Inflammatory macrophage (primary cell): ENCODE measurements around the gene AP4B1.
A peak's percentile ranks its signal among the peaks of the same experiment; 100 is the strongest.

Source experiments
- DNase-seq, 2 donors: peaks; one replicate each; pipeline ENCODE4 v3.0.0-alpha.2; 2020 to 2022

AP4B1 gene

DNA sequence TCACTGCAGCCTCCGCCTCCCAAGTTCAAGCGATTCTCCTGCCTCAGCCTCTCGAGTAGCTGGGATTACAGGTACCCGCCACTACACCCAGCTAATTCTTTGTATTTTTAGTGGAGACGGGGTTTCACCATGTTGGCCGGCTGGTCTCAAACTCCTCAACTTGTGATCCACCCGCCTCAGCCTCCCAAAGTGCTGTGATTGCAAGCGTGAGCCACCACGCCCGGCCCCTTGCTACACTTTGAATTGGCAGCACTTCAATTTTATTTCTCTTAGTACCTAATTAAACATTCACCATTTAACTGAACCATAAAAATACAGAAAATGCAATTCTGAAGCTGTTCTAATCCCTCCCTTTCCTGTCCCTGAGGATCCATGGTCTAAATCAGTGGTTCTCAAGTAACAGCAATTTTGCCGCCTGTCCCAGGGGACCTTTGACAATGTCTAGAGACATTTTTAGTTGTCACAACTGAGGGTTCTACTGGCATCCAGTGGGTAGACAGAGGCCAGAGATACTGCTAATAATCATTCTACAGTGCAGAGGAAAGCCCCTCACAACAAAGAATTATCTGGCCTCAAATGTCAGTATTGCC lies 12.9 kb downstream of the AP4B1 start:
- DNase-seq, result no peak

DNA sequence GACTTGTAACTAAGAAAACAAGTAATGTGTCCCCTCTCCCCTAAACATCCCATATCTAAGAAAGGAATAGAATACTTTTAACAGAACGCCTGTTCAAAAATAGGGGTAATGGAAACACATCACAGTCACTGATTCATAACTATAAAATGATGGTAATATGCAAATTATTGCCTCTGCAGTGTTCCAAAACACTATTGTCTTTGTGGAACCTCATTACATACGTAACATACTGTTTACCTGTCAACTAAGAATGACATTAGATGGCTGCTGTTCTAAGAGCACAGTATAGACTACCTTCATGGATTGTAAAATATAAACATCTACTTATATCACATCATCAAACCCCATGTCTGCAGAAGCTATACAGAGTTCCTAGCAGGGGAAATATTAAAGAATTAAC lies 13.8 kb downstream of the AP4B1 start:
- no peak for DNase-seq

DNA sequence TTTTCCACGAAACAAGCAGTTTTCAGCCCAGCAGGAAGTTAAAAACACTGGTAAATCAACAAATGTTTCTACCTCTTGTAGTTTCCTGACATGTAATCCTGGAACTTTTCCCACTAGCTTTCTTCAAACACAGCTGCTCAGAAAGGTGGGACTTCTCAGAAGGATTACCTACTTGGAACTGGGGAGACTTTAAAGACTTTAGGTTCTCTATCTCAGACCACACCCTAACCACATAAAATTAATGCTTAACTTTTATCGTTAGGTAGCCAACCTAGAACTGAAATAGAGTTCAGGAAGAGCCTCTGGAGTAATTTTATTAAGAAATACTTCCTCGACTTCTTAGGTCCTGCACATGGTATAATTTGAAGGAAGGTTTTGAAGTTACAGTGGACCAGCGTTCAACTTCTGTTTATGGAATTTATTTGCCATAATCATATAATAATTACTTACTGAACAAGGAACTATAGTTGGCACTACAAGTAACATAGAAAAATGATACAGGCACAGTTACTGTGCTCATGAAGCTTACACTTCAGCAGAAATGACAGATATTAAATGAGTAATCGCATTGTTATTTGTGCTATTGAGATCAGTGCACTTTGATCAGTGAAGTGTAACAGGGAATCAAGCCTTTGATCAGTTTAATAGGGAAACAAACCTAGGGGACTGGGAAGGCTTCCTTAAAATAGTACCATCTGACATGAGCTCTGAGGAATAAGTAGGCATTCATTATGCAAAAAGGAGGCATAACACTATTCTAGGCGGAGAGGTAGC lies 17.0 kb downstream of the AP4B1 start, which contains the start of gene BCL2L15:
Gene BCL2L15, minus strand, starts transcription at position 180 of the 774 bp plus-strand sequence. CDS start 206 bp downstream, outside the sequence.
- DNase-seq, result no peak

DNA sequence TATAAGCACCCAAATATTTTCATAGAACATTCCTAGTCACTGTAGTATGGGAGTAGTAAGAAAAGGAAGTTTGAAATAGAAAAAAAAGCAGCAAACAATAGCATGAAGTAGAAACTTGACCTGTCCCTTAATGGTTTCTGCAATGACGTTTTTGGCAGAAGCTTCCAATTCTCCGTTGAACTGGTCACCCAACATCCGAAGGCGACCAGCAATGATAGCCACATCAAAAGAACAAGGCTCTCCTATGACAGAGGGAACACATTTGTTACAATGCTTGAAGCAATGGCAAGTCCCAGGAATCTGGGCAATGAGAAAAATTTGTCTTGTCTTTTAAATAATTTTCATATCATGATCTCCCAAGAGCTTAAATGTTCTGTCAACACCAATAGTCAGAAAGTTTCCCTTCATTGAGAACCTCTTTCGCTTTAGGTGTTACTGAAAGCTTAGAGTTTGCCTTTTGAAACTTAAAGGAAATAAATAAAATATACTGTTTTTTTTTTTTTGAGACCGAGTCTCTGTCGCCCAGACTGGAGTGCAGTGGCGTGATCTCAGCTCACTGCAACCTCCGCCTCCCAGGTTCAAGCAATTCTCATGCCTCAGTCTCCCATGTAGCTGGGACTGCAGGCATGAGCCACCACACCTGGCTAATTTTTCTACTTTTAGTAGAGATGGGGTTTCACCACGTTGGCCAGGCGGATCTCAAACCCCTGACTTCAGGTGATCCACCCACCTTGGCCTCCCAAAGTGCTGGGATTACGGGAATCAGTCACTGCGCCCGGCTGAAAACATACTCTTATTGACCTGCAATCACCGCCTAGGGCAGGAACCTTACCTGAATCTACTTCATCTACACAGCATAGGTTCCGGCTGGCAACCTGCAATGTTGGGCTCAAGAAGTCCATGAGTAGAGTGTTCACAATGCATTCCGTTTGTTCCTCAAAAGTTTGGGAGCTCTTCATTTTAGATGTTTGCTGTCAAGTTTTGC lies 17.9 kb downstream of the AP4B1 start:
- DNase-seq, result no peak

DNA sequence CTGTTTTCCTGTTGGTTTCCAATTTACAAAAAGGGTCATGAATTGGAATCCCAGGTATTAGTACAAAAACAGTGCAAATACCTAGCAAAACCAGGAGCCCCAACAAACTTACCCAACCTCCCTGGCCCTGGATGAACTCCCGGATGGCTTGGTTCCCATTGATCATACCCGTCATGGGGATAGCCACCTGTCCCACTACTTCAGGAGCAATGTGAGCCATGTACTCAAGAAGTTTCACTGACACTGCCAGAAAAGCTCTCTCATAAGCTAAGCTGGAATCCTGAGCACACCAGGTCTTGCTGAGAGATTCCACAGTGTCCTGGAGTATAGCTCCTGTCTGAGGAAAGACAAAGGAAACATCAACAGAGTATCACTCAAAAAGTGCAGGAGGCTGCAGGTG lies 22.9 kb downstream of the AP4B1 start:
- no peak for DNase-seq

DNA sequence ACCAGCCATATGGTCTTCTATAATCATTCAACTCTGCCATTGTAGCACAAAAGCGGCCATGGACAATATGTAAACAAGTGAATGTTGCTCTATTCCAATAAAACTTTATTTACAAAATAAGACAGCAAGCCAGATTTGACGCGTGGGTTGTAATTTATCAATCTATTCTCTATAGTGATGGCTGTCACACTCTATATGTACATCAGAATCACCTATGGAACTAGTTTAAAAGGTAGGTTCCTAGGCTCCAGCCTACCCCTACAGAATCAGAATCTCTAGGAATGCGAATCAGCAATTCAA lies 24.9 kb downstream of the AP4B1 start:
- no peak for DNase-seq

DNA sequence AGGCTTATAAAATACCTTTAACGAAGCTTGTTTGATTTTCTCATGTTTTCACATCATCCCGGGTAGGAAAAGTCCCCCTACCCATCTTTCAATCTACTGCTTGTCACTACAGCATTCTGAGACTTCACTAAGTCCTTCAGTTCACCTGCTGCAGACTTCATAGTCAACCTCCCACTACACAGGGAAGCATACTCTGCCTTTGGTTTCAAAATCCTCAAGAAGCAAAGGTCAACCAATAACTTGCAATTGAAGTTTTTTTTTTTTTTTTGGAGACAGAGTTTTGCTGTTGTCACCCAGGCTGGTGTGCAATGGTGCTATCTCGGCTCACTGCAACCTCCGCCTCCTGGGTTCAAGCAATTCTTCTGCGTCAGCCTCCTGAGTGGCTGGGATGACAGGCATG lies 28.4 kb downstream of the AP4B1 start:
- no peak for DNase-seq

DNA sequence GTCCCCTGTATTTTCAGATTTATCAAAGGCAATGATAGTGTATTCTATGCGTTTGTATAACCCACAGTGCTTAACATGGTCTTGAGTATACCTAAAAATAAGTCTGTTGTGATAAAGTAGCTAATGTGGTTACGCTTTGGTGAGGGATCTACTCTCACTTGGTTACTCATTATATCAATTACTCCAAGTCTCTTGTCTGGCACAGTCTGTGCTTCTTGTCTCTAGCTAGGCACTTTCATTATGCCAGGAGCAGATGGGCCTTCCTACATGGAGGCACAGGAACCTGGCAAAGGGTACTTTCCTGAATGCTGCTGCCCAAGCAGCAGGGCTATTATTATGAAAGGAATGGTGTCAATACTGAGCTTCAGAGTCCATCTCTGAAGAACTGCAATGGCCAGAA lies 28.9 kb downstream of the AP4B1 start:
- no peak for DNase-seq

DNA sequence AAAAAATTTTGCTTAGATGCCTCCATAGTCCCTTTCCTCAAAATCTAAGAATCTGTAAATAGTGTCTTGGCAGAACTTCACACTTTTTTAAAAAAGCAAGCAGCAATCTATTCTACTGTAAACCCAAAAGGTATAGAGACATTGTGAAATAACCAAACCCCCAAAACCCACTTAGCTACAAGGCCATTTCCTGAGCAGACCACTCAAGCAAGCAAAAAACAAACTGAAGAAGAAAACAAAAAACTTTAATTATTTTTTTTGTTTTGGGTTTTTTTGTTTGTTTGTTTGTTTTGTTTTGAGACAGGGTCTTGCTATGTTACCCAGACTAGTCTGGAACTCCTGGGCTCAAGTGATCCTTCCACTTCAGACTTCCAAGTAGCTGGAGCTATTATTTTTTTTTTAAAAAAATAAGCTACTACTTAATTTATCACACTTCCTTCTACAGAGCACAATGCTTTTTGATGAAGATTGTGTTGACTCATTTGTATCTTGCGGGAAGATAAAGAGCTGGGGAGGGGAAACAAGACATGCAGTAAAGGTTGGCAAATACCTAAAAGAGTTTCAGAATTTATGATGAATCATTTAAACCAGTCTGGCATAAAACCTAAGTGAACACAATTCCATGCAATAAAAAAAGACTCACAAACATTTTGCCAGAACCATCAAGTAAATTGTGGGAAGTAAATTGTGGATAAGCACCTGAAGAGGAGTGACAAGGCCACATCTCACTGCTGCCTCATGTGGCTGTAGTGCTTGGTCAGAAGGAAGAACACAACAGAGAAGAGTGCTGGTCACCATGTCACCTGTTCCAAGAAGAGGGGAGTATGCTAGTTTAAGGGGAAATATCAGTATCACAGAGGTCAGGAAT lies 30.4 kb downstream of the AP4B1 start:
- peak; percentile 29 to 49 for DNase-seq

DNA sequence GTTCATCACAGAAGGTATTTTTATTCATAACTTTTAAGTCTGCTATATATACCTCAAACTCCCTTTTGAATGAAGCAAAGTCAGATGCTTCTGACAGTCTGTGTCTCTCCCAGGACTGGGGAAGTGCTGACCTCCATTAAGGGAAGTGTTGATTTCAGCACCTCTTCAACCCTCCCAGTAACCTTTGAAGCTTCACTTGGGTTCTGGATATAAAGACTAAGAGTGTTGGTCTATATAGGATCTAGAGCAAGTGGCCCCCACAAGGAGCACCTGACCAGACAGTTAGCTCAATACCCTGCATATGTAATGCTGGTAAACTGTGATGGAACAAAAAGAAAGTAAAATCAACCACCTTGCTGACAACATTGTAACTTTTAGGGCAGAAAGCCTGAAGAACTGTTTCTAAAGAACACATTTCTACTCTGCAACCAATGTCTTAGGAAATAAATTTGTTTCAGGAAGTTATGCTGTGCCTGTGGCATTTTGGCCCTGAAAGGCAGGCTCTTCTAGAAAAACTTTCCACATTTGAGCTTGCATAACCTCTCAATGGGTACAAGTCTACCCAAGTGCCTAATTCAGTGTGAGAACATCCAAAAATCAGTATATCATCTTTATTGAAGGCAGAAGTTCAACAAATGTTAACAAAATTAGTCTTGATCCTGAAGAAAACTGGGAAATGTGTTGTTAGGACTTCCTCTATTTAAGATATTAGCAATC lies 32.2 kb downstream of the AP4B1 start:
- peak; percentile 84 to 94 for DNase-seq

DNA sequence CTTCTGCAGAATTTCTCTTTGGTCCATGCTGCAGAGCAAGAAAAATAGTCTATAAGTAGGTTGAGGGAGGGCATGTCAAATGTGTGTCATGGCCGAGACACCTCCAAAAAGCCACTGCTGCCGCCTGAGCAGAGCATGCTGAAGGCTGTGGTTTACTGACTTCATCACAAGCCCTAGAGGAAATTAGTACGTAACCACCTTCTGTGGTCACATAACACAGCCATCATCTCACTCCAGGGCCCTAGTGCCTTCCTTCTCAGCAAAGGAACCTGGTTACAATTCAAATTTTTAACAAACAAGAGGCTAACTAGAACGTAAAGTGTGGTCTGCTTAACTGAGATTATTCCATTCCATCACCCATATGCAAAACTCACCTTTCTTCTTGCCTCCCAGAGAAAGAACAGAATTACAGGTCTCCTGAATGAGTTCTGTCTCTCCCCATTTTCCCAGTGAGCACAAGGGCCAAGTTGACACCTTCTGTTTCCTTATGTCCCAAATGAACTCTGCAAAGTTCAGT lies 32.9 kb downstream of the AP4B1 start, which contains the start of gene PTPN22:
Gene PTPN22, minus strand, starts transcription at position 116 of the 517 bp plus-strand sequence.
- peak; percentile 91 to 94 for DNase-seq

DNA sequence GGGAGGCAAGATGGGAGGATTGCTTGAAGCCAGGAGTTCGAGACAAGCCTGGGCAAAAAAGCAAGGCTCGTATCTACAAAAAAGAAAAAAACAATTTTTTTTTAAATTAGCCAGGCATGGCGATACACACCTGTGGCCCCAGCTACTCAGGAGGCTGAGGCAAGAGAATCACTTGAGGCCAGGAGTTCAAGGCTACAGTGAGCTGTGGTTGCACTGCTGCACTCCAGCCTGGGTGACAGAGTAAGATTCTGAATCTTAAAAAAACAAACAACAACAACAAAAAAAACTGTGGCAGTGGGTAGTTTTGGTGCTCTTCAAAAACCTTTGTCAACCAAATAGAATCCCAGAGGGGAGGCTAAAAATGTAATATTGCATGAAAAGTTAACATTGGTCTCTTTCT lies 33.8 kb downstream of the AP4B1 start:
- no peak for DNase-seq

DNA sequence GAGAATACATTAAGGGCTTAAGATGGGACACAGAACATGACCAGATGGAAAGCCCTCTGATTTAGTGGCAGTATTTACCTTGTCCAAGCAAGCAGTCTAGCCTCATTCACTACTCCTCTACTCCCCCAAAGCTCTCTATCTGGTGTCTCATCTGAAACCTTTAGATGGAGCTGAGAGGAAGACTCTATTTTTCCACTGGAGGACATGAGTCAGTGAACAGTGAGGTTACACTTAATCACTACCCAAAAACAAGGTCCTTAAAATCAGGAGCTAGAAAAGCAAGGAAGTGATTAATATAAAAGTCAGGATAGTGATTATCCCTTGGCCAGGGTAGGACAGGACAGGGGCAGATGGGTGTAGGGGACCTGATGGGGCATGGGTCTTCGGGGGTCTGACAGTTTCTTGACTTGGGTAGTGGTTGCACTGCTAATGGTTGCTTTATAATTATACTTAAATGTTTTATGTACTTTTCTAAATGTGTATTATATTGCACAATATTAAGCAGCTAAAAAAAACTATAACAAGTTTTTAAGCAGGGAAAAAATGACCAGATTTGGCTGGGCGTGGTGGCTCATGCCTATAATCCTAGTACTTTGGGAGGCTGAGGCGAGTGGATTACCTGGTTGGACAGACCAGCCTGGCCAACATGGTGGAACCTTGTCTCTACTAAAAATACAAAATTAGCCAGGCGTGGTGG lies 36.1 kb downstream of the AP4B1 start:
- no peak for DNase-seq

DNA sequence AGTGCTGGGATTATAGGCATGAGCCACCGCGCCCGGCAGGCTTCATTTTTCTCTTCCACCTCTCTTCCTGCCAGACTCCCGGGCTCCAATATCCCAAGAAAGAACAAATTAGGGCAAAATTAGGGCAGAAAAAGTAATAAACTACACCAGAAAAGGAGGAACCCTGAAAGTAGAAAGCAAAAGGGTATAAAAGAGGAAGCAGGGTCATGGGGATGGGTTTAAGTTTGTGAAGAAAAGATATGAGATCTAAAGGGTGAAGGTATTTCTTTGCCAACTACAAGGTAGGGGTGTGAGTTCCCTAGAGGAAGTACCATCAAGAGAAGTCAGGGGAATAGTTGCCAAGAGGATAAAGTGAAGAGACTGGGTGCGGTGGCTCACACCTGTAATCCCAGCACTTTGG lies 43.0 kb downstream of the AP4B1 start:
- DNase-seq, result no peak

DNA sequence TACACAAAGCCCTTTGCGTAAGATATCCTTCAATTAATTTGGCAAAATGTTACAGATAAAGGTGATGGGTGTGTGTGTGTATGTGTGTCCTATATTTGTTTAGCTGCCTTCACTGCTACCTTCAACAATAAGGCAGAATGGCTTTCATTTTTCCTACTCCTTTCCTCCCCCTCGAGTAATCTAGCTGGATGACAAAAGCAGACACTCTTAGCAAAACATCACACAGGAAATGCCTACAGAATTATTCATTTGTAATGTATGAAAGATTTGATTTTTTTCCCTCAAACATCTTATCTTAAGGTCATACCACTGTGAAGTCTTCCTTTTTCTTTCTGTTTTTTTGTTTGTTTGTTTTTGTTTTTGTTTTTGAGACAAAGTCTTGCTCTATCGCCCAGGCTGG lies 43.7 kb downstream of the AP4B1 start:
- DNase-seq, result no peak

DNA sequence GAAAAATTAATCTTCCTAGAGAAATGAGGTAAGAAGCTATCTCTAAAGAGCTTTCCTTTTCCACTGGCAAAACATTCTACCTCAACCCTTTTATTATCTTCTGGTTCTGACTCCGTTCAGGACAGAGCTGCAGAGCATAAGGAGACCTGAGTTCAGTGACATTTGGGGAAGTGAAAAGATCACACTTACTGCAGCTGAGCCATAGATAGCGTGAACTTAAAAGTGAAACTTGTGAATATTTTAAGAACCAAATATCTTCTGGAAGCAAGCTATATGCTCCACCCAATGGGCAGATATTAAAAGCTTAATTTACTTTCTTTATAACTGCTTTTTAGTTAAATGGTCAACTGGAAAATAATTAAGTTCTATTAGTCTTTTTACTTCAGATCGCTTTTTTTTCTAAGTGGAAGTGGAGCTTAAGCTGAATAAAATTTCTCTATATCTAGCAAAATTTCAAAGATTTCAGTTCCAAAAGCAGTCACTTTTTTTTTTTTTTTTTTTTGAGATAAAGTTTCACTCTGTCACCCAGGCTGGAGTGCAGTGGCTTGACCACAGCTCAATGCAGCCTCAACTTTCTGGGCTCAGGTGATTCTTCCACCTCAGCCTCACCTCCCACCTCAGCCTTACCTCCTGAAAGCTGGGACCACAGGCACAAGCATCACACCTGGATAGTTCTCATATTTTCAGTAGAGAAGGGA lies 45.0 kb downstream of the AP4B1 start:
- DNase-seq, result peak; percentile 45 to 49

DNA sequence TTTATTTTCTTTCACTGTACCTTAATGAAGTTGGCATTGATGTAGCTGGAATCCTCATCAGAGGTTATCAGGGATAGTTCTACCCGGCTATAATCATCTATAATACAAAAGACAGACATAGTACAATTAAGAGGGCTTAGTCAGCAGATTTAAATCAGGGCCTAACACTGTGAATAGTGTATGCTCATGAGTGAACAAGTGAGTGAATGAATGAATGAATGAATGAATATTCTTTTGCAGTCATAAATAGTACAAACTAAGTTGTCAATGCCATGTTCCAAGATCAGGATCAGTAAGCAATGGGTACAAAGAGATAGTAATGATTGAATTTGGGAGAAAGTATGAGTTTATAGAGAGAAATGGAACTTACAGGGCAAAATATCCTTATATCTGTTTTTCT lies 45.6 kb downstream of the AP4B1 start:
- no peak for DNase-seq

DNA sequence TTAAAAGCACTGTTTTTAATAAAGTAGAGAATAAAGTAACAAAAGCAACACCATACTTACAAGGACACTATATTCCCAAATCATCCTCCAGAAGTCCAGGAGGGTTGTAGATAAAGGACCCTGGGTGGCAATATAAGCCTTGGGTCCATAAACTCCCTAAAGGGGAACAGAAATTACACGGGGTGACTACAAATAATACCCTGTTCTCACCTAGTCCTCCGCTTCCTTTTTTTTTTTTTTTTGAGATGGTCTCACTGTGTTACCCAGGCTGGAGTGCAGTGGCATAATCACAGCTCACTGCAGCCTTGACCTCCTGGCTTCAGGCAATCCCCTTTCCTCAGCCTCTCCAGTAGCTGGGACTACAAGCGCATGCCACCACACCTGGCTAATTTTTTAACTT lies 46.2 kb downstream of the AP4B1 start:
- DNase-seq, result no peak

DNA sequence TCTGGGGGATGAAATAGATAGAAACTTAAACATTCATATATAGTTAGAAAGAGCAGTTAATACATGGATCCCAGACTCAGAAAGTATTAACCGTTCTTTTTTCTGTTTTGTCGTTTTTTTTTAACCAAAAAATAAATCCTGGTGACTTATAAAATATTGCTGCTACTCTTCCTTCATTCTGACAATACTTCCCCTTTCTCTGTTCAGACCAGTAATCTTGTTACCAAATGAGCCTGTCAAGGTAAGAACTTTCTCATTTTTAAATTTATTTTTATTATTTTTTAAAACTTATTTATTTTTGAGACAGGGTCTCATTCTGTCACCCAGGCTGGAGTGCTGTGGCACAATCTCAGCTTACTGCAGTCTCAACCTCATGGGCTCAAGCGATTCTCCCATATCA lies 46.8 kb downstream of the AP4B1 start:
- peak in 1 of 2 donors; percentile 14 for DNase-seq

DNA sequence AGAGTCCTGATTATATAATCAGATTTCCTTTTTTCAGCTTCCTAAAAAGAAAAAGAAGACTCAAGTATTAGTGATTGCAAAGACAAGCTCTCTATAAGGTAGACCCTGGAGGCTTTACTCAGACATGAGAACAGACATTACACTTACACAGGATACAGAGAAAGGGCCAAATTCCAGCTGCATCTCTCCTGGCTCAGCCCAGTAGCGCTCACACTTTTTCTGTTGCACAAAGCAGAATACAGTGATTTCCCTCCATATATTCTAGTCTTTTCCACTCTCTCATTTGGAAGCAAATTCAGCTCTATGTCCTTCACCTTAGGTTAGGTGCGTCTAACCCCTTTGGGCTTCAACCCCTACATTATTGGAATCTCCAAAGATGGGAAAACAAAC lies 48.2 kb downstream of the AP4B1 start:
- DNase-seq, result no peak
